GM12892 (cell line): Measurements from ENCODE around the gene PRKACB.

Experiments
- POLR2A ChIP-seq: IDR thresholded peaks from 2 replicates; pipeline ENCODE4 v1.6.1; 2011; ENCODE audit warnings: low read depth, low read length, control low read depth
- POLR2AphosphoS5 ChIP-seq: IDR thresholded peaks from 2 replicates; pipeline ENCODE4 v1.6.1; 2011; ENCODE audit warnings: low read depth, low read length, control low read depth
- TAF1 ChIP-seq: IDR thresholded peaks from 2 replicates; pipeline ENCODE4 v1.6.1; 2011; ENCODE audit warnings: low read depth, mild to moderate bottlenecking, control low read depth, low read length, borderline replicate concordance

- TF ChIP-seq POLR2AphosphoS5: no peak
- TF ChIP-seq POLR2A: no peak
- TF ChIP-seq TAF1: no peak
Observed at GRCh38 chr1:84264961-84265360, 120.9 kb downstream of the PRKACB start.
